ENCODE data around the gene NEK6.
A peak's percentile ranks its signal among the peaks of the same experiment; 100 is the strongest.

The NEK6 gene

GRCh38 chr9:124281931-124282371 is 24.2 kb downstream of the NEK6 start:
- Histone ChIP-seq H3K4me3 (no peak overlapping the region), H3K36me3 (no peaks in the 10 kb centered on the region), H3K4me1 (peaks cover 8 to 93% (median 83%) of the 10 kb centered on the region in 4 donors), H3K9me3 (no peaks in the 10 kb centered on the region), H3K27me3 (no peaks in the 10 kb centered on the region), H3K27ac (peak overlapping the region; percentile 93)
- DNase-seq: no peak
- intact Hi-C loops (cut with DNase I; ENCODE audit: low total_unique reads): no loop called here
- no peak for TF ChIP-seq CTCF (IDR thresholded peaks at IDR 0.05)

GRCh38 chr9:124282442-124283227 is 24.9 kb downstream of the NEK6 start:
- no peak for TF ChIP-seq CTCF (IDR thresholded peaks at IDR 0.05)
- Histone ChIP-seq H3K27me3 (no peaks in the 10 kb centered on the region), H3K27ac (peak overlapping the region; percentile 93), H3K4me3 (peak overlapping the region in 1 of 2 donors; percentile 7), H3K36me3 (no peaks in the 10 kb centered on the region), H3K4me1 (peaks cover 8 to 98% (median 89%) of the 10 kb centered on the region in 4 donors), H3K9me3 (no peaks in the 10 kb centered on the region)
- intact Hi-C loops (cut with DNase I; ENCODE audit: low total_unique reads): no loop called here
- peak; percentile 60 to 86 for DNase-seq

- H3K4me1 ChIP-seq: peaks cover 8 to 97% (median 86%) of the 10 kb centered on the region in 4 donors
- H3K27ac ChIP-seq: peak overlapping the region; percentile 93
- DNase-seq: no peak
- H3K36me3 ChIP-seq: no peaks in the 10 kb centered on the region
- H3K4me3 ChIP-seq: no peak overlapping the region
- no peaks in the 10 kb centered on the region for H3K27me3 ChIP-seq
- TF ChIP-seq CTCF (IDR thresholded peaks at IDR 0.05): no peak
- intact Hi-C loops (cut with DNase I; ENCODE audit: low total_unique reads): no loop called here
- no peaks in the 10 kb centered on the region for H3K9me3 ChIP-seq
Observed at GRCh38 chr9:124283228-124283814, 25.6 kb downstream of the NEK6 start.

GRCh38 chr9:124284237-124284831 is 26.6 kb downstream of the NEK6 start:
- peak overlapping the region; percentile 93 for H3K27ac ChIP-seq

More at GRCh38 chr9:124284237-124284831, 26.6 kb downstream of the NEK6 start:
- no peak overlapping the region for H3K4me3 ChIP-seq
- H3K4me1 ChIP-seq: peaks cover 7 to 87% (median 77%) of the 10 kb centered on the region in 4 donors
- DNase-seq: no peak
- no peaks in the 10 kb centered on the region for H3K36me3 ChIP-seq
- H3K9me3 ChIP-seq: no peaks in the 10 kb centered on the region
- intact Hi-C loops (cut with DNase I; ENCODE audit: low total_unique reads): loop anchor here (2.0 kb wide), 1 partner anchor 26 kb away; no protein-coding TSS in a partner anchor
- H3K27me3 ChIP-seq: no peaks in the 10 kb centered on the region
- no peak for TF ChIP-seq CTCF (IDR thresholded peaks at IDR 0.05)

Data from tibial artery (tissue), 4 donors.